Right lobe of liver (tissue), 6 donors: ENCODE results near the gene ALDH2. TPM values are rescaled to one million over a fixed set of nuclear protein-coding genes. Genes with fewer than 3 reads are reported as not detected.
A peak's percentile ranks its signal among the peaks of the same experiment; 100 is the strongest.

Experiments
- ATAC-seq, 4 donors: fragments of 200-7000 bp; cut with Tn5 transposase; one replicate each; pipeline ENCODE4 v1.9.1; 2020; ENCODE audit warnings: mild to moderate bottlenecking in 4 of 4, moderate library complexity in 4 of 4
- DNase-seq, 3 donors: peaks; one replicate each; pipeline ENCODE4 v3.0.0-alpha.2; 2020
- H3K27ac ChIP-seq, 3 donors: fragments of 200-600 bp; one replicate each; pipeline ENCODE4 v1.8.0; 2022
- H3K27me3 ChIP-seq, 2 donors: fragments of 200-600 bp; one replicate each; pipeline ENCODE4 v1.8.0; 2022
- H3K36me3 ChIP-seq, 4 donors: fragments of 200-600 bp; sonication (generic) in 1 of 4; one replicate each; pipeline versions ENCODE4 v1.5.1 to v1.8.0; 2017 to 2022; ENCODE audit warnings: control low read depth in 1 of 4
- H3K4me1 ChIP-seq, 4 donors: fragments of 200-600 bp; sonication (generic) in 1 of 4; one replicate each; pipeline versions ENCODE4 v1.5.1 to v1.8.0; 2017 to 2022; ENCODE audit warnings: control low read depth in 1 of 4
- H3K4me3 ChIP-seq, 3 donors: fragments of 200-600 bp; one replicate each; pipeline ENCODE4 v1.8.0; 2022
- H3K9me3 ChIP-seq, 4 donors: fragments of 200-600 bp; sonication (generic) in 1 of 4; one replicate each; pipeline versions ENCODE4 v1.5.1 to v1.8.0; 2017 to 2022; ENCODE audit warnings: control low read depth in 1 of 4
- CTCF ChIP-seq, 4 donors: fragments of 200-600 bp in 3 of 4; fragments of 450-650 bp in 1 of 4; IDR thresholded peaks; one replicate each; pipeline versions ENCODE4 v1.5.1 to v1.8.0; 2016 to 2022; ENCODE audit warnings: antibody characterized with exemption in 4 of 4, mild to moderate bottlenecking in 2 of 4
- POLR2A ChIP-seq: fragments of 450-650 bp; IDR thresholded peaks from one replicate; pipeline ENCODE4 v1.6.1; 2017; ENCODE audit warnings: antibody characterized with exemption, mild to moderate bottlenecking
- WGBS: methylation state at CpG from one replicate; pipeline ENCODE4 v1.1.6; 2018; ENCODE audit warnings: low coverage, low lambda C conversion rate; ENCODE audit not compliant: insufficient coverage; ENCODE audit errors: missing lambda C conversion rate; 5-methylcytosine and 5-hydroxymethylcytosine counted together
- intact Hi-C, 2 donors: fragments of 100-400 bp; cut with DNase I; formaldehyde crosslinking; loops; one replicate each; pipeline versions ENCODE4 v1.11.2 to v1.14.1; 2022
- total RNA-seq, 6 experiments: library from RNA; depleted of rRNA in 2 of 6; stranded (reverse); fragments of >200 nt in 2 of 6; fragmentation: NEBNext Ultra II Directional in 3 of 6; extraction: Animal tissue kit (Norgen Biotek cat#: 25700) in 3 of 6; gene quantifications; one replicate each; pipeline versions ENCODE4 v1.1.0 to v1.2.4, GENCODE V29; 2016 to 2023
- donor health status: DM: no; HTN: yes; CAD: no.
- donor health status: DM: no; HTN: no; CAD: no.
- donor health status: DM: no; HTN: no; CAD: no.
- donor health status: DM: no; HTN: yes; CAD: no.
- donor health status: DM: no; HTN: yes; CAD: no.

Gene ALDH2
- total RNA-seq, 6 experiments from 2014 or later = 287 to 1,060 (median 749) TPM

DNA sequence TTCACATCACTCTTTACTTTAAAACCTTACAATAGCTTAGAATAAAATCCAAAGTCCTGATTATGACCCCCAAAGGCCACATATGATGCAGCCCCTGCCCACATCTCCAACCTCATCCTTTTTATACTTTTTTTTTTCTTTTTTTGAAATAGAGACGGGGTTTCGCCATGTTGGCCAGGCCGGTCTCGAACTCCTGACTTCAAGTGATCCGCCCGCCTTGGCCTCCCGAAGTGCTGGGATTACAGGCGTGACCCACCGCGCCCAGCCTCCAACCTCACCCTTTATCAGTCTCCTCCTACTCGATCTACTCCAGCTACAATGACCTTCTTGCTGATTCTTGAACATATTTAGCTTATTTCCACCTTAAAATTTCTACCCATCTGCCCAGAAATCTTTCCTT, 74.1 kb downstream of the ALDH2 start:
- Histone ChIP-seq H3K27ac (peak overlapping the region in 2 of 3 donors; percentile 12 to 93), H3K27me3 (no peaks in the 10 kb centered on the region), H3K36me3 (no peaks in the 10 kb centered on the region), H3K4me1 (peaks cover 0 to 22% (median 11%) of the 10 kb centered on the region in 4 donors), H3K9me3 (no peaks in the 10 kb centered on the region), H3K4me3 (peak overlapping the region; percentile 62 to 98 (median 94))
- DNase-seq (no peak), ATAC-seq (no peak)
- TF ChIP-seq POLR2A = no peak
- TF ChIP-seq CTCF (IDR thresholded peaks at IDR 0.05) = no peak
- intact Hi-C loops = no loop called here
- WGBS = 39% methylated on average over 11 of the region's 11 CpGs

DNA sequence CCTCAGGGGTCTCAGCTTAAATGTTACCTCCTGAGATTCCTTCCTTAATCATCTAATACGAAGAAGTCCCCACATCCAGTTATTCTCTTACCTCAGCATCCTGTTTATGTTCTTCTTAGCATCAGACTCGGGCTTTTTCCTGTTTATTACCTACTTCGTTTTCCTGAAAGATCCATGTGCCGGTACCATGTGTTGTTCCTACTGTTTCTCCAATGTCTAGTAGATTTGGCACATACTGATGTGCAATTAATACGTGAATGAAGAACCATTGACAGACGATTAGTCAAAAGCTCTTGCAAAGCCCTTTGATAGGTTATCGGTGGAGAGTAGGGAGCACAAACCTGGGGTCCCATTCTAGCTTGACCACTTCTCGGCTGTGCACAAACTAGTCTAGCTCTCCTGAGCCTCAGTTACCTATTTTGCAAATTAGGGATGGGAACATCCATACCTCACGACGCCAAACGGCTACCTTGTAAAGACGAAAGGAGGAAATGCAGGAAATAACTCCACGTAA, 74.6 kb downstream of the ALDH2 start:
- H3K27ac ChIP-seq = peak overlapping the region; percentile 87 to 94 (median 93)
- 2% methylated on average over 13 of the region's 13 CpGs for WGBS
- DNase-seq (no peak), ATAC-seq (no peak)
- peak overlapping the region; percentile 62 to 98 (median 94) for H3K4me3 ChIP-seq
- intact Hi-C loops = no loop called here
- TF ChIP-seq POLR2A = no peak
- no peak for TF ChIP-seq CTCF (IDR thresholded peaks at IDR 0.05)
- H3K27me3 ChIP-seq = no peaks in the 10 kb centered on the region
- no peaks in the 10 kb centered on the region for H3K9me3 ChIP-seq
- H3K4me1 ChIP-seq = peaks cover 0 to 22% (median 11%) of the 10 kb centered on the region in 4 donors
- H3K36me3 ChIP-seq = no peaks in the 10 kb centered on the region

- peak within 1 kb of the TSS; percentile 87 to 94 (median 93) for H3K27ac ChIP-seq
- H3K27me3 ChIP-seq = no peaks in the 10 kb centered on the region
- DNase-seq (peak; percentile 91 to 94 (median 94)), ATAC-seq (peak; percentile 92 to 96 (median 94))
- 0% methylated on average over 14 of the region's 84 CpGs for WGBS
- peak within 1 kb of the TSS; percentile 62 to 98 (median 94) for H3K4me3 ChIP-seq
- peaks cover 0 to 22% (median 11%) of the 10 kb centered on the region in 4 donors for H3K4me1 ChIP-seq
- H3K36me3 ChIP-seq = no peaks in the 10 kb centered on the region
- TF ChIP-seq CTCF (IDR thresholded peaks at IDR 0.05) = no peak
- peak; percentile 64 for TF ChIP-seq POLR2A
- no peaks in the 10 kb centered on the region for H3K9me3 ChIP-seq
- intact Hi-C loops = no loop called here
Observed at GRCh38 chr12:111841750-111842555, 75.2 kb downstream of the ALDH2 start, which contains the start of gene MAPKAPK5. Gene MAPKAPK5, plus strand, starts transcription at chr12:111842228. Its CDS starts 506 bp downstream, at chr12:111842734.

- ATAC-seq = peak; percentile 21 to 44 (median 28)
- intact Hi-C loops = no loop called here
- H3K27ac ChIP-seq = peak overlapping the region; percentile 87 to 94 (median 93)
- H3K4me3 ChIP-seq = peak overlapping the region; percentile 62 to 98 (median 94)
- H3K27me3 ChIP-seq = no peaks in the 10 kb centered on the region
- DNase-seq = peak; percentile 31 to 60 (median 53)
- no peak for TF ChIP-seq POLR2A
- TF ChIP-seq CTCF (IDR thresholded peaks at IDR 0.05) = no peak
- WGBS = 2% methylated on average over 6 of the region's 44 CpGs
- H3K36me3 ChIP-seq = no peaks in the 10 kb centered on the region
- peaks cover 0 to 22% (median 11%) of the 10 kb centered on the region in 4 donors for H3K4me1 ChIP-seq
- H3K9me3 ChIP-seq = no peaks in the 10 kb centered on the region
Observed at GRCh38 chr12:111842556-111843396, 76.0 kb downstream of the ALDH2 start.
